Inflammatory macrophage (primary cell): ENCODE results near the gene RAB30.
A peak's percentile ranks its signal among the peaks of the same experiment; 100 is the strongest.

Experiments used
- DNase-seq, 2 donors: peaks; one replicate each; pipeline ENCODE4 v3.0.0-alpha.2; 2020 to 2022

Gene RAB30

DNA sequence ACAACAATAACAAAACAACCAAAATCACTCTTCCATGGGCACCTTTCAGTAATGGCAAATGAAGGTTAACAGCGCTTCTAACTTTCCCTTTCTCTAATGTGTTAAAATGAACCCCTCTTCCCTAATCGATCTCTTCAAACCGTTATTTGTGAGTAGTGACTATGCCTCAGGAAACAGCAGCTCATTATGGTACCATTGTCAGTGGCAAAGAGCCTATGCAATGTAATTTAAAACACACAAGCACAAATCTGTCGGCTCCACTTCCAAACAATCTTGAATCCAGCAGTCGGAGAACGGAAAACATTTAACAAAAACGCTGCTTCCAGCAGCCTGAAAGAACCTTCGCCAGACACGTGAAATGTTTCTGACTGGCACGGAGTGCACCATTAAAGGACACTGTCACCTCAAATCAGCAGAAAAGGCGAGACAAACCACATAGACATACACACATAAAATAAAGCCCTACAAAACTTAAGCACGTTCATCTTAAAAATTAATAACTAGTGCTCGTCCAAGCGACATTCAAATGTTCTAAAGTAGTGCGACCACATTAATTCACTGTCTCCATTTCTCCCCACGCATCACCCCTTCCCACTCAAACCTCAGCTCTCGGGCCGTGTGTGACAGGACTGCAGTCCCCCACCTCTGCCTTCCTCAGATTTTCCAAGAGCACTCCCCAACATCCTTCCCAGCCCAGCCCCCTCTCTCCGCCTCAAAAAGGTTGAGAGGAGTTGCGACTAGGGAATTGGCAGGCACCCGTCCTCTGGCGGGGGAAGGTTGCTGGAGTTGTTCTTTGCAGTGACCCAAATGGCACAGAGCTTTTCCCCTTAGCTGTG, 748 bp downstream of the RAB30 start:
- peak in 1 of 2 donors; percentile 6 for DNase-seq

DNA sequence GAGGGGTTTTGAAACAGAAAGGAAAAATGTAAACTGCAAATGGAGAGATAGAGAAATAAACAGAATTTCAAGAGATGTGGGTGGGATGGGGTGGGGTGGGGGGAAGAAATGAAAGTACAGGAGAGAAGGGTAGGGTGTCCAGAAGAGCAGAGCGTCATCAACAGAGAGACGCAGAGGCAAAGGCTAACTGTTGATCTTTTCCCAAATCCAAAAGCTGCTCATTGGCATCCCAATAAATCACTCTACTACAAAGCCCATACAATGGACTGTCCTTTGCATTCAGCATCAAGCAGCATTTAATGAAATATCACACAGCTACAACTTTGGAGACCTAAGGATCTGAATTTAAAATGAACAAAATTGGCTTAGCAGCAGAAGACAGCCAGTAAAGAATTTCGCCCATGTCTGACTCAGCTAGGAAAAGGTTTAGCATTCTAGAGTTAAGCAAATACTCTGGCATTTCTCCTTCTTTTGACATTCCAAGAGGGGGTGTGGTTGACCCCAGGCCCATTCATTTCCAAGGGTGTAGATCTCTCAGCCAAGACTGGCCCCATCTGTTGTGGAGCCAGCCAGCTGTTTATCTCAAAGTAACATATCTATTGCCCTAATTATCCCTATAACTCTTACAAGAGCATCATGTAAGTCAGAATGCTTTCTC, 1.5 kb downstream of the RAB30 start:
- DNase-seq: no peak

DNA sequence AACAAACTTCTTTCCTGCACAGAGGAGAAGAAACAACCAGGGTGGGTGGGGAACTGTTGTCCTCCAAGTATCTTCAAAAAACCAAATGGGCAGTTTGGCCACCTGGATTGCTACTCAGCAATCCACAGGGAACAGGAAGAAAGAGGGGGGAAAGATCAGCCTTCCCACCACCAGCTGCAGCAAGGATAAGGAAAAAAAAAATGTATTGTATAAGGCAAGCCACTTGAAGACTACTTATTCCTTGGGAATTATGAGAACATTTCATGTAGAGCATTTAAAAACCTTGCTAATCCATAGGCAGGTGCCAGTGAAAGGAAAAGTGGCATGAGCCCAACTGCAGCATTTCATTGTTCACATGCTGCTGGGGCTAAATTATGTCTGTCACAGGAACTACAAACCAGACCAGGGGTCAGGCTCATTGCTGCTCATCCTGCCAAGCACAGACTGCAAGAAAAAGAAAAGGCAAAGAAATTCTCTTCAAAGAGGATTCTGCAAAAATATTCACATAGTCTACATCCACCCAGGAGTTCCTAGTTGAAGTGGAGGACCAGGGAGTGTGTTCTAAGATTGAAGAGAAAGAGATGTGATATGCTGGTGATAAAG, 2.2 kb downstream of the RAB30 start:
- DNase-seq: no peak

DNA sequence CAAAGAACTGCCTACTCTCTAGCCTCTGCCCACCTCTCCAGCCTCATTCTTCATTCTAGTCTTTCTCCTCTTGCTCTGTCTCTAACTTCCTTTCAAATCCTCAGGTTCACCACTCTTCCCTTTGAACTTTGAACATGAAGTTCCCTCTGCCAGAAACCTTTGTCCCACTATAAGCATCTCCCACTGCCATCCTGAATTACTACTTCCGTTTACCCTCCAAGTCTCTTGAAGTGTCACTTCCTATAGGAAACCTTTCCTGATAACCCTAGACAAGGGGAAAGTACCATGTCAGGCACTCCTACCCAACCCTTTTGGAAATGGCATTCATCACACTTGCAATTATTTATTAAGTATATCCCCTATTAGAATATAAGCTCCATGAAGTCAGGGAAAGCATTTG, 3.1 kb downstream of the RAB30 start:
- no peak for DNase-seq

DNA sequence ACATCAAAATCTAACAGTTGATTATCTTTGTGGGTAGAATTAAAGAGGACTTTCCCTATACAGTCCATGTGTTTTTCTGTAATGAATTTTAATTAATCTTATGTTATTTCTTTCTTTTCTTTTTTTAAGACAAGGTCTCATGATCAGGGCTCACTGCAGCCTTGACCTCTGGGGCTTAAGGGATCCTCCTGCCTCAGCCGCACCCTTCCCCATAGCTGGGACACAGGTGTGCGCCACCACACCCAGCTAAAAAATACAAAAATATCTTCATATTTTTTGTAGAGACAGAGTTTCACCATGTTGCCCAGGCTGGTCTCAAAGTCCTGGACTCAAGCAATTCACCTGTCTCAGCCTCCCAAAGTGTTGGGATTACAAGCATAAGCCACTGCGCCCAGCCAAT, 7.7 kb downstream of the RAB30 start:
- no peak for DNase-seq

DNA sequence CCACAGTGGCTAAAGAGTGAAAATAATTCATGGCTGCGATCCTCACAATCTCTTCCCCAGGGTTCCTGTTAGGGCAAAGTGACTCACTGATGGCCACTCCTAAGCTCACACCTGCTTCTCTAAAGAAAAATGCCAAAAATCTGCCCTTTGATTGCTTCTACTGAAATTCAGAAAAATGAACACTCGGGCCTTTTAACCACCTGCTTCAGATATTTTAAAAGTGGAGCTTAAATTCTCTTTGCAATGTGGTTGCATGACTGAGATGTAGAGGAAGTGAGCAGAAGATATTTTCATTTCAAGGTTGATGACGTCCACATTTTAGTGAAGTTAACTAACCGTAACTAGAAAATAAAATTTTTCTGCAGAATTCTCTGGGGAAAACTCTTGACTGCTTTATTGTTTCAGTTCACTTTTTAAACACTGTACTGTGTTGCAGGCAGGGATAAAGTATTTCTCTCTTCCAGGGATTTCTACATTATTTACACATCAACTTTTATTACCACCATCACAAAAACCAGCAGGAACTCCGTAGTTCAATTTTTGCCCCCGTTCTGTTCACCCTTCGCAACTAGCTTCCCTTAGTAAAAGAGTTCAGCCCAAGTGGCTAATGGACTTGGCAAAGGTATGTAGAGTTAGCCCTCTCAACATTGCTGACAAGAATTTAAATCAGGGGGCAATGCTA, 8.5 kb downstream of the RAB30 start:
- no peak for DNase-seq

DNA sequence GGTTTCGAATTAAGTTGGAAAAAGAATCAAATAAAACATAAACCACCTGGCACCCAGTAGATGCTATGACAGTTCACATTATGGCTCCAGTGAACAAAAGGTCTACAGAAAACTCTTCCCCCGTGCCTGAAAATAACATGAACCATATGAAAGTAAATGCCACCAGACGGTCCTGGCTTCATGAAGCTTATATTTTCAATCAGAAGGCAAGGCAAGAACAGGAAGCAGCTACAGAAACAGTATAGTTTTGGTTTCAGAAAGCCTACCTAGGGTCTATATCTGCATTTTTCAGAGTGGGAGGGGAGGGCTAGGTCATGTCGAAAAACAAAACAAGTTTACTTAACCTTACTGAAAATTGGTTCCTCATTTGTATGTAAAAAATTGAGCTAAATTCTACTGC, 9.8 kb downstream of the RAB30 start:
- peak; percentile 9 to 12 for DNase-seq

DNA sequence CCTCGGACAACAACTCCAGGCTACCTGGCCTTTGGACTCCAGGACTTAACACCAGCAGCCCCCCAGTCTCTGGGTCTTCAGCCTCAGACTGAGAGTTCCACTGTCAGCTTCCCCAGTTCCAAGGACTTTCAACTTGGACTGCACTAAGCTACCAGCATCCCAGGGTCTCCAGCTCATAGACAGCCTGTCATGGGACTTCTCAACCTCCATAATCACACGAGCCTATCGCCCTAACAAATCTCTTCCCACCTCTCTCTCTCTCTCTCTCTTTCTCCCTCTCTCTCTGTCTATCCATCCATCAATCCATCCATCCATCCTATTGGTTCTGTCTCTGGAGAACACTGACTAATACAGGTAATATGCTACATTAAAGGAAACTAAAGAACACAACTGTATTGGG, 10.7 kb downstream of the RAB30 start:
- no peak for DNase-seq

DNA sequence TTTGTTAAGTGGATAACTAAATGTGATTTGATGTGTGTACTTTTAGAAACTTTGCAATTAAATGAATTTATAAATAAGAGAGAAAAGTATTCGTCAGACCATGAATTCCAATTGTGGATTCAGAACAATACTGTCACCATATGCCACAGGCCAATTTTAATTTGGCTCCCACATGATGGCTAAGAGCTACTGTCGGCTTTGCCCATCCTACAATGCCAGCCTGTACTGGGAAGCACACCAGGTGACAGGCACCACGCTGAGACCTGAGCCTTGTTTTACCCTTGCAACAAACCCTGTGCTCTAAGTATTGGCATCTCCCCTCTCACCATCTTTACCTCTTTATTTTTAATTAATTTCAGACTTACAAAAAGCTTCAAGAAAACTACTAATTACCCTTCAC, 14.0 kb downstream of the RAB30 start:
- DNase-seq: no peak

DNA sequence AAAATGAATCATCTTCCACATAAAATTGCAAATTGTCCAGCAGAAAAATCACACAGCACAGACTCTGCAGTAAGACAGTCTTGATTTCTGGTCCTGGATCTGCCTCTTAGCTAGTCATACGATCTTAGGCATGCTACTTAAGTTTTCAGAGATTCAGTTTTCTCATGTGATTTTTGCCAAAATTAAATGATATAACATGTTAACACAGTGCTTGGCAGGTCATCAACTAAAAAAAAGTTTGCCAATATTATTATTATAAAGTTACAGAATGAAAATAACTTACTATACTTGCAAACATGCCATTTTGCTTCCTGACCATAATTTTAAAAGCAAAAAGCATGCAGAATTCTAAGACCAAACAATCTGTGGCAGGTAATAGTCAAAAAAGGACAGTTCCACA, 15.1 kb downstream of the RAB30 start:
- DNase-seq: no peak

DNA sequence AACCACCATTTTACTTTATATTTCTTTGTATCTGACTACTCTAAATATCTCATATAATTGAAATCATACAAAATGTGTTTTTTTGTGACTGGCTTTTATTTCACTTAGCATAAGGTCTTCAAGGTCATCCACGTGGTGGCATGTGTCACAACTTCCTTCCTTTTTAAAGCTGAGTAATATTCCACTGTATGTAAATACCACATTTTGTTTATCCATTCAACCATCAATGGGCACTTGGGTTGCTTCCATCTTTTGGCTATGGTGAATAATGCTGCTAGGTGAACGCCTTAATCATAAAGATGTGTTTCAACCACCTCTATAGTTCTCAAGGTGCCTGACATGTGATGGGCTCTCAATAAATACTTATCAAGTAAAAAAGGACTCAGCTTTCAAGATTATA, 15.5 kb downstream of the RAB30 start:
- no peak for DNase-seq

DNA sequence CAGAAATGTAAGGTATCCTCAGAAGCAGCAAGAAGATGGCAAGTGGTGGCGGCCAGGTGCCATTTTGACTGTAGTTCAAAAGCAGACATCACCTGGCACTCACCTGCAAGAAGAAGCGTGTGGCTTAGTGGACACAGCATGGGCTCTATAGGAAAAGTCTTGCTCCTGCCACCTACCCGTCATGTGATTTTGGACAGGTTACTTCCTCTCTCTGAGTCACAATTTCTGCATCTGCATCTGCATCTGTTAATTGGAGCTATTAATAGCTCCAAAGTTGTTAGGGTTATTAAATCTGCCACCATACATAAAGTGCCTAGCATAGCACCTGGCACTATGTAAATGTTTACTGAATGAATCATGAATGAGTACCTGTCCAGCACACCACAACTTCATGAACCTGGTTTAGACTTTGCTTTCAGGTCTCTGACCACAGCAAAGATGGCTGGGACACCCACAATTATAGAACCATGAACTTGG, 16.8 kb downstream of the RAB30 start:
- DNase-seq: no peak

DNA sequence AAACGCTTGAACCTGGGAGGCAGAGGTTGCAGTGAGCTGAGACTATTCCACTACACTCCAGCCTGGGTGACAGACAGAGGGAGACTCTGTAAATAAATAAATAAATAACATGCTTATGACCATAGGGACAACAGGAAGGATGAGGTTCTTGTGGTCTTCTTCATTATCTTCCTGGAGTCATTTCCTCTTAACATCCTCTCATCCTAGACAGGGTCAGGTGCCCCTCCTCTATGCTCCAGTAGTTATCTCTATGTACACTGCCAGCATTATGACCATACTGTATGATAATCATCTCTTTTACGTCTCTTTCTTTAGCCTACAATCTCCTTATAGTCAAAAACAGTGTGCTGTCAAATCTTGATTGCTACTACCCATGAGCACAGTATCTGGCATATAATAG, 17.7 kb downstream of the RAB30 start:
- no peak for DNase-seq

DNA sequence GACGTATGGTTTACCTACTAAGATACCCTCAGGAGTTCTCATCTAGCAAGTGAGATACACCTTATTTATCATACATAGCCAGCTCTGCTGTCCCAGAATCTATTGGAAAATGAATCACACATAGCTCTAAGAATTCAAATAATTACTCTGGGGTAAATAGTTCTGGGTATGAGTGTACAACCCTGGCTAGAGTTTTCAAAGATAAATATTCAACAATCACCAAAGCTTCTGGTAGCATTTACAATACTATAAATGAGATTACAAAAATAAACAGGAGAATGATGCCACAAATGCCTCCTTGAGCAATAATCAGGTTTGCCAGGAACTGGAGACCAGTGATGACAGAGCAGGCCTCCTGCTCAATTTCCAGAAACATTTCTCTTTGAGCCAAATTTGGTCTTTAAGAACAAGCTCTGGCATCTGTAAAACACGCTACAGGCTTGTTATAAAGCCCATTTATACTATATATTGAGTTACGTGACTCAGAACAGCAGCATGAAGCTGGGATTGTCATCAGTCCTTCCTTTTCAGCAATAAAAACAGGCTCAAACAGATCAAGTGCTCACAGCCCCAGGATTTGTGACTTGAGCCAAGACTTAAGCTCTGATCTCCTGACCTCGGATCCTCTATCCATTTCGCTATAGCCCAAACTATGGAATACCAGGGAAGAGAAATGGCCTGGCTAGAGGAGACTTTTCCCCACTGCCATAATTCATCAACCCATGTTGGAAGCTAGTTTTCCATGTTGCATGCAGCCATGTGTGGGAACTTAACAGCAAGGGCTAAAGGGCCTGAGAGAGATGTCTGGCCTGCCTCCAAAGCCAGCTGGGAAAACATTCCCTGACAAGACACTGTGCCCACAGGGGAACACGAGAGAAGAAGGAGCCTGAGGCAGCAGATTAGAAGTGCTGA, 19.7 kb downstream of the RAB30 start:
- no peak for DNase-seq

DNA sequence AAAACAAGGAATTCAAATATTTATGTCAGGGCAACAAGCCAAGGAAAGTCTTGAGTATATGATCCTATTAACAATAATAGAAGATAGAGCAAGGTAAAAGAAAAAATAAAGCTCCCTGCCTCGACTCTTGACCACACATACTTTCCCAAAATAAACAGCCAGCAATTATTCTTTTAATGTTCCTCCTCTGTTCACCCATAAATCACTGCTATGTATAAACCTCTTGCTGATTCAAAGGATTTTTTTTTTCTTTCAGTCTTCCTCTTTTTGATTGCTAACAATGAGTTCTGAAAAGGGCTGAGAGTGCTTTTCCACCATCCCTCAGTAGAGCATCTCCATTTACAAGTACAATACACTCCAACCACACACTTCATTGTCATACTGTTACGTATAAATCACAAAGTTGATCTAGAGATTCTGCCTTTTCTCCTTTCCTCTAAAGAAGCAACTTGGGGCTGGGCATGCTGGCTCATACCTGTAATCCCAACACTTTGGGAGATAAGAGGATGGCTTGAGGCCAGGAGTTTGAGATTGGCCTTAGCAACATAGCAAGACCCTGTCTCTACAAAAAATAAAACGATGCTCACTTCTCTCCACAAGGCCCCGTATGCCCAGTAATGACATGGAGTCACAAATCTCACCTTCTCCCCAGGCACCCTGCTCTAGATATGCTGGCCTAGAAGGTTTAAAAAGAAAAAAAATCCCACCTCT, 24.0 kb downstream of the RAB30 start:
- no peak for DNase-seq

DNA sequence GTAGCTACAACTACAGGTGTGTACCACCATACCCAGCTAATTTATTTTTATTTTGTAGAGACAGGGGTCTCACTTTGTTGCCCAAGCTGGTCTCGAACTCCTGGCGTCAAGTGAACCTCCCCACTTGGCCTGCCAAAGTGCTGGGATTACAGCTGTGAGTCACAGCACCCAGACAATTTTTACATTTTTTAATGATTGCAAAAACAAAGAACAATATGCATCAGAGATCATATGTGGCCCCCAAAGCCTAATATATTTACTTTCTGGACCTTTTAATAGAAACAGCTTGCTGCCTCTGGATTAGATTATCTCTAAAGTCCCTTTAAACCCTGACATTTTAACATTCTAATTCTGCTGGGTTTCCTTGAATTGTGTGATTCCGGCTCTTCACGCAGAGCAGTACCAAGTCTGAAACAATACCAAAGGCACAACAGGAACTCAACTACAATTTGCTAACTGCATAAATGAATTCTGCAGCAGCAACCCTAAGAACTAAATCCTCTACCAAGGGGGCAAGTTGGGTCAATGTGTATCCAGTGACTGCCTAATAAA, 25.0 kb downstream of the RAB30 start:
- no peak for DNase-seq

DNA sequence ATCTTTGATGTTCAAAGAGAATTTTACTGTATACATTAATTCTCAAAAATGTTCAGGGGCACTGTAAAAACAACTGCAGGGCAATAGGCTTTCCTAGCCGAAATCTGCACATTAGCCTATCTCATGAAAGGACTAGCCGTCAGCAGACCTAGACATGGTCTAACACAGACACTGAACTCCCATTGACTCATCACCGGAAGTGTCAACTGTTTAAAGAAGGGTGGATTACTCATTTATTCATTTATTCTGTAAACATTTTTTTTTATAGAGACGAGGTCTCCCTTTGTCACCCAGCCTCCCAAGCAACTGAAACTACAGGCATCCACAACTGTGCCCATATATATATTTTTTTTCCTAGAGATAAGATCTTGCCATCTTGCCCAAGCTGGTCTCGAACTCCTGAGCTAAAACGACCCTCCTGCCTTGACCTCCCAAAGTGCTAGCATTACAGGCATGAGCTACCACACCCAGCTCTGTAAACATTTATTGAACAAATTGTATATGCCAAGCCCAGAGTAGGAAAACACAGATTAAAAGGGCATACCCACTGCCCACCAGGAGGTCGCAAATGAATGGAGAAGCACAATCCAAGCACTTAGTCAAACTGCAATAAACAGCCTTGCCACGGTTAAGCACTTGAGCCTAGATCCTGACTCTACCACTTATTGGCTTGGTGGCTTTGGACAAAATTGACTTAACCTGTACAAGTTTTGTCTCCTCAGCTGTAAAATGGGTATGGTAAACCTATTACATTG, 26.6 kb downstream of the RAB30 start:
- DNase-seq: no peak

DNA sequence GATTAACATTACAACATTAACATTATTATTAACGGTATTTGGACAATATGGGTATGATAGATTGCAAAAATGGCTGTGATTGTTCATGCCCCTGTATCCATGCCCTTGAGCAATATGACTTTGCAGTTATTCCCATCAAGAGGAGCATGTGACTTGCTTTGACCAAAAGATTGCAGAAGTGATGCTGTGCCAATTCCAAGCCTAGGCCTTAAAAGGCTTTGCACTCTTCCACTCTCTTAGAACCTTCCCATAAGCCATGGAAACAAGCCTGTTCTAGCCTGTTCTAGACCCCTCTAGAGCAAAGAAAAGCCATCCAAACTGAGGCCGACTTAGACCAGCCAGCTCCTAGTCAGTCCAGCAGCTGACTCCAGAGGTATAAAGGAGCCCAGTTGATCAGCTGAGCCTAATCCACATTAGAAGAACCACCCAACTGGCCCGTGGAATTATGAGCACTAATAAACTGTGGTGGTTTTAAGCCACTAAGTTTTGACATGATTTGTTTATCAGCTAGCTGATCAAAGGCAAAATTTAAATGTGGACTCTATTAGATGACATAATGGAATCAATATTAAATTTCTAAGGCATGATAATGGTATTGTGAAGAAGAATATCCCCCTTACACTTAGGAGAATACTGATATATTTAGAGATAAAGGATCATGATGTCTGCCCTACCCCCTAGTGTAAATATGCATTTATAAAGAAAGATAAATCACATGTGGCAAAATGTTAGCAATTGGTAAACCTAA, 28.6 kb downstream of the RAB30 start:
- no peak for DNase-seq

DNA sequence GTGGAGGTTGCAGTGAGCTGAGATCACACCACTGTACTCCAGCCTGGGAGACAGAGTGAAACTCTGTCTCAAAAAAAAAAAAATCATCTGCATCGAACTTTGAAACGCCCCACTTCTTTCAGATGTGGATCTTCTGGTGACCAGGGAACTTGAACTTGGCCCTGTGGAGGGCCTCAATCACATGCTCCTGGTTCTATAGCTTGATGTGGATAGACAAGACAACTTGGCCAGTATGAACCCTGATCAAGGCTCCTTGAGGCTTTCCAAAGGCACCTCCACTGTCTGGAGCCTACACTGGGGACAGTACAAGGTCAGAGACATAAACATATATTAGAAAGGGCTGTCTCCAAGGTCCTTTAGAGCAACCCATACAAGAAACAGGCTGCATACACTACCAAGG, 30.6 kb downstream of the RAB30 start:
- no peak for DNase-seq

DNA sequence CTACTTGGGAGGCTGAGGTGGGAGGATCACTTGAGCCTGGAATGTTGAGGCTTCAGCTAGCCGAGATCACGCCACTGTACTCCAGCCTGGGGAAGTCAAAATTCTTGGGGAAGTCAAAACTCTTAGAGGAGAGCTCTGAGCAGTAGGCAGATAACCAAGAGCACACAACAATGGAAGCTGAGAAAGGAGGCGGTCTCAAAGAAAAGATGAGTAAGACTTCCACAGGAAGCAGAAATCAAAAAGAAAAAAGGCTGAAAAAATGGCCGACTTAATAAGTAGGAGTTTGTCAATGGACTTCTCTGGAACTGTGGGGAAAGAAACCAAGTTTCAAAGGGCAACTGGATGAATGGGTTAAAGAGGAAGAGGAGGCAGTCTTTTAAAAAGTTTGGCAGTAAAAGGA, 32.1 kb downstream of the RAB30 start:
- DNase-seq: no peak
